ENCODE results near the gene KIRREL1. TPM values are rescaled to one million over a fixed set of nuclear protein-coding genes. Genes with fewer than 3 reads are reported as not detected.
A peak's percentile ranks its signal among the peaks of the same experiment; 100 is the strongest.

The KIRREL1 gene
- total RNA-seq, 4 donors from 2014 or later, result 8.2 to 18.3 (median 12.6) TPM

DNA sequence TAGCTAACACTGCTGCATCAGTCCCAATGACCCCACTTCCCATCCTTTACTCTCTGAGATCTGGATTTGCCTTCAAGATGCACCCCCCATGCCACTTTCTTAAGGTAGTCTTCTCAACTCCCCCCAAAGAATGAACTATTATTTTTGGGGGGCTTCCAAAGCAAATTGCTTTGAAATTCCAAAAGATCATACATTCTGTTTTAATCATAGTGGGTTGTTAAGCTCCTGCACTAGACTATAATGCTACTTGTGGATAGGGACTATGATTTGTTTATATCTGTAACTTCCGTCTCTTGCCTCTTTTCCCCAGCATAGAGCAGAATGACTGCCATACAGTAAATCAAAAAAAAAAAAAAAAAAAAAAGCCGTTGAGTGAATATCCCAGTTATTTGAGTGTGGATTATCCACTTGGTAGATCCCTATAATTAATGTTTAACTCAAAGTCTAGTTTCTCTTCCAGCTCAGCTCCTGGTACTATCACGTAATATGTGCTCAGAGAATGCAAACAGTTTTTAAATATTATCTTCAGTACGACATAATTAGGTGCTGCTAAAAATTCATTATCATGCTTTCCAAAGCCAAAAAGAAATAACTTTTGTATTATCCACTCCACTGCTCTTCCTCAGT, 26.9 kb downstream of the KIRREL1 start:
- WGBS, 2 donors (ENCODE audit: low coverage in 1 of 2), result 46 to 62% methylated on average over 4 of the region's 4 CpGs
- TF ChIP-seq EP300 (IDR thresholded peaks at IDR 0.05; ENCODE audit: low read depth) (no peak), CTCF (IDR thresholded peaks at IDR 0.05) (no peak), POLR2A (IDR thresholded peaks at IDR 0.05) (no peak), POLR2AphosphoS5 (IDR thresholded peaks at IDR 0.05) (no peak)
- H3K36me3 ChIP-seq, result no peaks in the 10 kb centered on the region
- peaks cover 45 to 76% (median 59%) of the 10 kb centered on the region in 4 donors for H3K4me1 ChIP-seq
- no peaks in the 10 kb centered on the region for H3K9me3 ChIP-seq
- DNase-seq, result no peak
- in situ Hi-C loops (cut with MboI; ENCODE audit: low pct_ligation_motif_present in 1 of 4, low pct_unique_long_range_greater_than_20kb in 1 of 4, low sequenced_read_pairs in 3 of 4) (no loop called here), intact Hi-C loops (cut with DNase I; ENCODE audit: low total_unique reads) (no loop called here)
- no peaks in the 10 kb centered on the region for H3K27me3 ChIP-seq
- H3K4me3 ChIP-seq, result no peak overlapping the region
- H3K27ac ChIP-seq, result peak overlapping the region; percentile 75 to 91 (median 82)

DNA sequence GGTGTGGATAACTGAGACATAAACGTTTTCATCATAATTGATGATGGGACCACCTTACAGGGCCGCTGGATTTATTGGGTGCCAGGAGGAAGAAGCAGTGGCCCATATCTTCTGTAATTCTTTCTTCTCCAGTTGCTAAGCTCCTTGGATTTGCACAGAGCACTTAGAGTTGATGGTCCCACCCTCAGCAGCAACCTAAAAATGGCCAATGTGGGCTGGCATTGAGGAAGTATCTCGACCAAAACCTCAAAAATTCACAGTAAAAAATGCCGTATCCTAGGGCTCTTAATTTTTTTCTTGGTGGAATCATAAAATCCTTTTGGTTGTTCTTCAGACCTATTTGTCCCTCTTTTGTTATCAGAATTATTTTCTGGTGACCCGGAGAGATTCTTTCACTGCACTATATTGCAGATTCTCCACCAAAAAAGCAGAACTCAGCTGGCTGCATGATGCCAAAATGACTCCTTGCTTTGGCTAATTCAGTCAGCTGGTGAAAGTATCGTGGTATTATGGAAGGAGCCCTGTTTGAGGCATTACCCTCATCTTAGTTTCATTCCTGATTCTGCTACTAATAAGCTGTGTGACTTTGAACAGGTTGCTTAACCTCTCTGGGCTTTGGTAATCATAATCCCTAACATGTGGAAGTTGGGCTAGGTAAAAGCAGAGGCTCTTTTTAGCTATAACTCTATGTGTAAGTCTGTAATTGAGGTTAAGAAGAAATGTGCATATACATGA, 27.6 kb downstream of the KIRREL1 start:
- no peak overlapping the region for H3K4me3 ChIP-seq
- peak overlapping the region; percentile 75 to 91 (median 82) for H3K27ac ChIP-seq
- no peak for DNase-seq
- H3K27me3 ChIP-seq, result no peaks in the 10 kb centered on the region
- in situ Hi-C loops (cut with MboI; ENCODE audit: low pct_ligation_motif_present in 1 of 4, low pct_unique_long_range_greater_than_20kb in 1 of 4, low sequenced_read_pairs in 3 of 4) (no loop called here), intact Hi-C loops (cut with DNase I; ENCODE audit: low total_unique reads) (no loop called here)
- WGBS, 2 donors (ENCODE audit: low coverage in 1 of 2), result 28 to 34% methylated on average over 4 to 6 of the region's 6 CpGs
- H3K9me3 ChIP-seq, result no peaks in the 10 kb centered on the region
- H3K4me1 ChIP-seq, result peaks cover 45 to 80% (median 60%) of the 10 kb centered on the region in 4 donors
- no peak for TF ChIP-seq EP300 (IDR thresholded peaks at IDR 0.05; ENCODE audit: low read depth)
- no peak for TF ChIP-seq POLR2AphosphoS5 (IDR thresholded peaks at IDR 0.05)
- no peak for TF ChIP-seq CTCF (IDR thresholded peaks at IDR 0.05)
- no peaks in the 10 kb centered on the region for H3K36me3 ChIP-seq

DNA sequence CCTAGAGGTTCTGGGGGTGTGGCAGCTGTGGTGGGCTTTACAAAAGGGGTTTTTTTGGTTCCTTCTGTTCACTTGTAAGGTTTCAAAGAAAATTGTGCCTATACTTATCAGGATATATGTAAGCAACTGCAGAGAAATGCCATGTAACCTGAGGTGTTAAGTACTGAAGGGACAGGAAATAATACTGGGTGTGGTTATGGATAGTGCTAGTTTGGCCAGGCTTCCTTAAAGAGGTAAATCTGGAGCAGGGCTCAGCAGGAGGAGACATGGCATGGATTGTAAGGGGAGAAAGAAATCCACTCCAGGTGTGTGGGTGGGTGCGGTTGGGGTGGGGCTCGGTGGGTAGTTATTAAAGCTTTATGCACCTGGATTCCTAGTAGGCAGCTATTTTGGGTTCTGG, 28.3 kb downstream of the KIRREL1 start:
- H3K27me3 ChIP-seq, result no peaks in the 10 kb centered on the region
- H3K4me1 ChIP-seq, result peaks cover 45 to 84% (median 59%) of the 10 kb centered on the region in 4 donors
- TF ChIP-seq POLR2A (IDR thresholded peaks at IDR 0.05) (no peak), POLR2AphosphoS5 (IDR thresholded peaks at IDR 0.05) (no peak), EP300 (IDR thresholded peaks at IDR 0.05; ENCODE audit: low read depth) (no peak), CTCF (IDR thresholded peaks at IDR 0.05) (no peak)
- DNase-seq, result no peak
- in situ Hi-C loops (cut with MboI; ENCODE audit: low pct_ligation_motif_present in 1 of 4, low pct_unique_long_range_greater_than_20kb in 1 of 4, low sequenced_read_pairs in 3 of 4), result no loop called here
- H3K36me3 ChIP-seq, result no peaks in the 10 kb centered on the region
- H3K27ac ChIP-seq, result peak overlapping the region; percentile 75 to 91 (median 82)
- no peaks in the 10 kb centered on the region for H3K9me3 ChIP-seq
- intact Hi-C loops (cut with DNase I; ENCODE audit: low total_unique reads), result no loop called here
- H3K4me3 ChIP-seq, result no peak overlapping the region
- 46% methylated on average over 2 of the region's 2 CpGs; no CpG with 5 or more reads in 1 of the 2 donors for WGBS, 2 donors (ENCODE audit: low coverage in 1 of 2)

- 0 to 45% methylated on average over 1 to 7 of the region's 7 CpGs for WGBS, 2 donors (ENCODE audit: low coverage in 1 of 2)
- Histone ChIP-seq H3K4me1 (peaks cover 45 to 74% (median 52%) of the 10 kb centered on the region in 4 donors), H3K9me3 (no peaks in the 10 kb centered on the region), H3K27me3 (no peaks in the 10 kb centered on the region), H3K36me3 (no peaks in the 10 kb centered on the region), H3K27ac (peak overlapping the region; percentile 75 to 91 (median 82)), H3K4me3 (no peak overlapping the region)
- DNase-seq, result no peak
- in situ Hi-C loops (cut with MboI; ENCODE audit: low pct_ligation_motif_present in 1 of 4, low pct_unique_long_range_greater_than_20kb in 1 of 4, low sequenced_read_pairs in 3 of 4), result no loop called here
- TF ChIP-seq CTCF (IDR thresholded peaks at IDR 0.05) (no peak), POLR2AphosphoS5 (IDR thresholded peaks at IDR 0.05) (no peak), EP300 (IDR thresholded peaks at IDR 0.05; ENCODE audit: low read depth) (no peak), POLR2A (IDR thresholded peaks at IDR 0.05) (no peak)
- intact Hi-C loops (cut with DNase I; ENCODE audit: low total_unique reads), result no loop called here
These were observed 29.3 kb downstream of the KIRREL1 start for GRCh38 chr1:158022554-158023312.

Measured in transverse colon (tissue), 4 donors.